Astrocyte (in vitro differentiated cells and primary cell): ENCODE results near the gene LITAF. TPM values are rescaled to one million over a fixed set of nuclear protein-coding genes. Genes with fewer than 3 reads are reported as not detected.

Experiments used
- DNase-seq: peaks from one replicate; pipeline ENCODE4 v3.0.0-alpha.2; 2010; ENCODE audit warnings: low read depth
- FAIRE-seq: peaks from 2 replicates; lab custom pipeline; 2011; peaks lifted over from hg19 to GRCh38; lab: Jason Lieb, UNC
- H2AFZ ChIP-seq: 2 replicates; pipeline ENCODE4 v1.6.0; 2012; ENCODE audit warnings: low read depth, low read length, inconsistent platforms
- H3K27ac ChIP-seq: 2 replicates; pipeline ENCODE4 v1.5.1; 2011; ENCODE audit warnings: low read depth, low read length, inconsistent platforms
- H3K27me3 ChIP-seq: 2 replicates; pipeline ENCODE4 v1.6.0; 2011; ENCODE audit warnings: low read length, inconsistent platforms; ENCODE audit not compliant: insufficient read depth
- H3K36me3 ChIP-seq: 2 replicates; pipeline ENCODE4 v1.5.1; 2011; ENCODE audit warnings: low read length, inconsistent platforms; ENCODE audit not compliant: insufficient read depth
- H3K4me1 ChIP-seq: 2 replicates; pipeline ENCODE4 v1.5.1; 2011; ENCODE audit warnings: low read length, inconsistent platforms; ENCODE audit not compliant: insufficient read depth
- H3K4me2 ChIP-seq: 2 replicates; pipeline ENCODE4 v1.6.0; 2012; ENCODE audit warnings: low read length, inconsistent platforms
- H3K4me3 ChIP-seq: 2 replicates; pipeline ENCODE4 v1.5.1; 2011; ENCODE audit warnings: low read depth, mild to moderate bottlenecking, low read length, inconsistent platforms; ENCODE audit not compliant: insufficient read depth
- H3K79me2 ChIP-seq: 2 replicates; pipeline ENCODE4 v1.6.0; 2012; ENCODE audit warnings: mild to moderate bottlenecking, low read length, inconsistent platforms; ENCODE audit not compliant: insufficient read depth
- H3K9ac ChIP-seq: 2 replicates; pipeline ENCODE4 v1.6.0; 2012; ENCODE audit warnings: mild to moderate bottlenecking, low read length, inconsistent platforms
- H3K9me3 ChIP-seq: 2 replicates; pipeline ENCODE4 v1.5.1; 2012; ENCODE audit warnings: low read depth, mild to moderate bottlenecking, low read length, inconsistent platforms; ENCODE audit not compliant: insufficient read depth
- H4K20me1 ChIP-seq: 2 replicates; pipeline ENCODE4 v1.6.0; 2012; ENCODE audit warnings: low read length, inconsistent platforms; ENCODE audit not compliant: insufficient read depth
- H3K27ac Mint-ChIP-seq: one replicate; pipeline ENCODE4 v1.8.0; 2021; ENCODE audit warnings: mild to moderate bottlenecking, mixed read lengths; ENCODE audit not compliant: unreplicated experiment
- H3K27me3 Mint-ChIP-seq: one replicate; pipeline ENCODE4 v1.8.0; 2021; ENCODE audit warnings: low read depth, mixed read lengths; ENCODE audit not compliant: unreplicated experiment
- H3K36me3 Mint-ChIP-seq: one replicate; pipeline ENCODE4 v1.8.0; 2021; ENCODE audit warnings: low read depth, mixed read lengths; ENCODE audit not compliant: unreplicated experiment
- H3K4me1 Mint-ChIP-seq: one replicate; pipeline ENCODE4 v1.8.0; 2021; ENCODE audit warnings: low read depth, mixed read lengths; ENCODE audit not compliant: unreplicated experiment
- H3K4me3 Mint-ChIP-seq: one replicate; pipeline ENCODE4 v1.8.0; 2021; ENCODE audit warnings: mild to moderate bottlenecking, moderate library complexity, mixed read lengths; ENCODE audit not compliant: unreplicated experiment
- H3K9me3 Mint-ChIP-seq: one replicate; pipeline ENCODE4 v1.8.0; 2021; ENCODE audit warnings: mild to moderate bottlenecking, mixed read lengths; ENCODE audit not compliant: unreplicated experiment
- EZH2 ChIP-seq: IDR thresholded peaks from 2 replicates; pipeline ENCODE4 v1.6.1; 2012; ENCODE audit warnings: mild to moderate bottlenecking, low read length, inconsistent platforms; ENCODE audit not compliant: insufficient read depth
- total RNA-seq: library from RNA; stranded (reverse); gene quantifications from 2 replicates; pipeline ENCODE4 v1.2.1, GENCODE V29; 2021
- TF ChIP-seq, protein P1 (sequence below): IDR thresholded peaks from 2 replicates; pipeline ENCODE4 v1.5.1; 2011; ENCODE audit warnings: low read depth, mild to moderate bottlenecking, inconsistent platforms, low read length, moderate library complexity; ENCODE audit not compliant: insufficient read depth

The LITAF gene
- total RNA-seq, 1 donor from 2014 or later = 113 TPM

DNA sequence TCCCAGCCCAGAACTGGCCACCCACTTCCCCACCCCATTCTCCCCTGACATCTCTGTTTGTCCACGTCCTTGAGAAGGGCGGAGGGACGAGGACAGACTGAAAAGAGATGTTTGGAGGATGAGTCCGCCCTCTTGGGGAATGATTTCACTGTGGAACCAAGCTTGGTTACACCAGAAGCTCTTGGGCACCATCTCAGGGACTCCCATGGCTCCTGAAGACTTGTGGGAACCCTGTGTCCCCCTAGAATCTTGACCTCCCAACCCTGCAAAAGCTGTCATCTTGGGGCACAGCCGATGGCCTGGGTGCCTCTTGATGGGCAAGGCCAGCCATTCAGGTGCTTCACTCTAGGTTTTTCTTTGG, 25.9 kb upstream of the LITAF start:
- H3K4me1 Mint-ChIP-seq = peaks cover 18% of the 10 kb centered on the region
- no peaks in the 10 kb centered on the region for H4K20me1 ChIP-seq
- H3K27me3 Mint-ChIP-seq = peaks cover 11% of the 10 kb centered on the region
- peaks cover 11% of the 10 kb centered on the region for H3K4me1 ChIP-seq
- TF ChIP-seq, protein P1, sequence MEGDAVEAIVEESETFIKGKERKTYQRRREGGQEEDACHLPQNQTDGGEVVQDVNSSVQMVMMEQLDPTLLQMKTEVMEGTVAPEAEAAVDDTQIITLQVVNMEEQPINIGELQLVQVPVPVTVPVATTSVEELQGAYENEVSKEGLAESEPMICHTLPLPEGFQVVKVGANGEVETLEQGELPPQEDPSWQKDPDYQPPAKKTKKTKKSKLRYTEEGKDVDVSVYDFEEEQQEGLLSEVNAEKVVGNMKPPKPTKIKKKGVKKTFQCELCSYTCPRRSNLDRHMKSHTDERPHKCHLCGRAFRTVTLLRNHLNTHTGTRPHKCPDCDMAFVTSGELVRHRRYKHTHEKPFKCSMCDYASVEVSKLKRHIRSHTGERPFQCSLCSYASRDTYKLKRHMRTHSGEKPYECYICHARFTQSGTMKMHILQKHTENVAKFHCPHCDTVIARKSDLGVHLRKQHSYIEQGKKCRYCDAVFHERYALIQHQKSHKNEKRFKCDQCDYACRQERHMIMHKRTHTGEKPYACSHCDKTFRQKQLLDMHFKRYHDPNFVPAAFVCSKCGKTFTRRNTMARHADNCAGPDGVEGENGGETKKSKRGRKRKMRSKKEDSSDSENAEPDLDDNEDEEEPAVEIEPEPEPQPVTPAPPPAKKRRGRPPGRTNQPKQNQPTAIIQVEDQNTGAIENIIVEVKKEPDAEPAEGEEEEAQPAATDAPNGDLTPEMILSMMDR = no peak
- TF ChIP-seq EZH2 = no peak
- H2AFZ ChIP-seq = no peak overlapping the region
- H3K9ac ChIP-seq = no peak overlapping the region
- no peaks in the 10 kb centered on the region for H3K9me3 Mint-ChIP-seq
- H3K36me3 Mint-ChIP-seq = no peaks in the 10 kb centered on the region
- H3K36me3 ChIP-seq = no peaks in the 10 kb centered on the region
- no peak overlapping the region for H3K27ac ChIP-seq
- H3K4me3 Mint-ChIP-seq = no peak overlapping the region
- no peak overlapping the region for H3K4me3 ChIP-seq
- no peaks in the 10 kb centered on the region for H3K27me3 ChIP-seq
- no peak for DNase-seq
- no peaks in the 10 kb centered on the region for H3K9me3 ChIP-seq
- H3K4me2 ChIP-seq = no peak overlapping the region
- no peaks in the 10 kb centered on the region for H3K79me2 ChIP-seq
- H3K27ac Mint-ChIP-seq = no peak overlapping the region
- no peak for FAIRE-seq

GRCh38 chr16:11611871-11612664, 25.3 kb upstream of the LITAF start:
- no peak overlapping the region for H3K4me3 Mint-ChIP-seq
- H3K27ac Mint-ChIP-seq = no peak overlapping the region
- peaks cover 18% of the 10 kb centered on the region for H3K4me1 Mint-ChIP-seq
- Histone ChIP-seq H3K36me3 (no peaks in the 10 kb centered on the region), H2AFZ (no peak overlapping the region), H4K20me1 (no peaks in the 10 kb centered on the region), H3K27ac (no peak overlapping the region), H3K4me2 (no peak overlapping the region), H3K79me2 (no peaks in the 10 kb centered on the region), H3K9ac (no peak overlapping the region), H3K9me3 (no peaks in the 10 kb centered on the region), H3K4me3 (no peak overlapping the region), H3K4me1 (peaks cover 11% of the 10 kb centered on the region), H3K27me3 (no peaks in the 10 kb centered on the region)
- H3K27me3 Mint-ChIP-seq = peaks cover 11% of the 10 kb centered on the region
- TF ChIP-seq EZH2 = no peak
- TF ChIP-seq, protein P1 = no peak
- no peaks in the 10 kb centered on the region for H3K36me3 Mint-ChIP-seq
- FAIRE-seq (no peak), DNase-seq (no peak)
- no peaks in the 10 kb centered on the region for H3K9me3 Mint-ChIP-seq

DNA sequence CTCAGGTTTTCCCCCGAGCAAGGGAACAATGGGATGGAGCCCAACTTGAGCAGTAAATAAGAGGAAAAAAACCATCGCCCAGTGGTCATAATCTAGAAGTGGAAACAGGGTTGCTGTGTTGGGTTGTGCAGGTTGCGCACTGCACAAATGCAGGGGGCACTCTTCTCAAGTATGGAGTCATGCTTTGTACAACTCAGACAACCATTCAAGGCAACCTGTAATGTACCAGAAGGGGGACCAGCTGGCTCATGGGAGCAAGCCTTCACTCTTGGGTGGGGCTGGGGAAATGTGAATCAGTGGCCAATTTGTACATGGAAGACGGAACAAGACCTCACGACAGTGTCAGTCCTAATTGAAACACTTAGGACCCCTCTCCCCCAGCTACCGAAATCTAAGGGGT, 23.9 kb upstream of the LITAF start:
- Histone ChIP-seq H3K9me3 (no peaks in the 10 kb centered on the region), H3K79me2 (no peaks in the 10 kb centered on the region), H3K4me1 (peaks cover 11% of the 10 kb centered on the region), H4K20me1 (no peaks in the 10 kb centered on the region), H2AFZ (no peak overlapping the region), H3K27me3 (no peaks in the 10 kb centered on the region), H3K4me2 (no peak overlapping the region), H3K27ac (no peak overlapping the region), H3K9ac (no peak overlapping the region), H3K4me3 (no peak overlapping the region), H3K36me3 (no peaks in the 10 kb centered on the region)
- DNase-seq (no peak), FAIRE-seq (no peak)
- Mint-ChIP-seq H3K36me3 (no peaks in the 10 kb centered on the region), H3K4me3 (no peak overlapping the region), H3K27me3 (peaks cover 11% of the 10 kb centered on the region), H3K27ac (no peak overlapping the region), H3K9me3 (no peaks in the 10 kb centered on the region), H3K4me1 (peaks cover 16% of the 10 kb centered on the region)
- no peak for TF ChIP-seq EZH2
- TF ChIP-seq, protein P1 = no peak
